Fibroblast of mammary gland (primary cell): ENCODE data around the gene PTMA.

ENCODE experiments used
- DNase-seq: peaks from one replicate; pipeline ENCODE4 v3.0.0-alpha.2; 2010; ENCODE audit warnings: low read depth
- H3K4me3 ChIP-seq: 2 replicates; pipeline ENCODE4 v1.5.1; 2011; ENCODE audit warnings: low read depth, mild to moderate bottlenecking, low read length, moderate library complexity; ENCODE audit not compliant: control insufficient read depth
- TF ChIP-seq, protein P1 (sequence below): conservative IDR thresholded peaks from 2 replicates; pipeline ENCODE4 v1.5.1; 2011; ENCODE audit warnings: low read depth, low read length, inconsistent platforms; ENCODE audit not compliant: control insufficient read depth, insufficient read depth

The PTMA gene

DNA sequence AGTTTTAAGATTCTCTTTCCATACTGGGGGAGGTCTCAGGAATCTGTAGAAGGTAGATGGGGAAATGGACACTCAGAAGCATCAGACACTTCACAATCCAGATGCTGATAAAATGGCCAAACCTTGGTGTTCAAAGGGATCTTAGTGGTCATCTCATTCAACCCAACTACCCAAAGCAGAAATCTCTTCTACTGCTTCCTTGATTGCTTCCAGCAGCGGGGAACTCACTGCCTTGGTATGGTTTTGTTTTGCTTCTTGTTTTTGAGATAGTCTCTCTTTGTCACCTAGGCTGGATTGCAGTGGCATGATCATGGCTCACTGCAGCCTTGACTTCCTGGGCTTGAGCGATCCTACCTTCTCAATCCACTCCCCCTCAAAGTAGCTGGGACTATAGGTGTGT, 39.3 kb upstream of the PTMA start:
- DNase-seq = no peak
- no peak overlapping the region for H3K4me3 ChIP-seq
- TF ChIP-seq, protein P1, sequence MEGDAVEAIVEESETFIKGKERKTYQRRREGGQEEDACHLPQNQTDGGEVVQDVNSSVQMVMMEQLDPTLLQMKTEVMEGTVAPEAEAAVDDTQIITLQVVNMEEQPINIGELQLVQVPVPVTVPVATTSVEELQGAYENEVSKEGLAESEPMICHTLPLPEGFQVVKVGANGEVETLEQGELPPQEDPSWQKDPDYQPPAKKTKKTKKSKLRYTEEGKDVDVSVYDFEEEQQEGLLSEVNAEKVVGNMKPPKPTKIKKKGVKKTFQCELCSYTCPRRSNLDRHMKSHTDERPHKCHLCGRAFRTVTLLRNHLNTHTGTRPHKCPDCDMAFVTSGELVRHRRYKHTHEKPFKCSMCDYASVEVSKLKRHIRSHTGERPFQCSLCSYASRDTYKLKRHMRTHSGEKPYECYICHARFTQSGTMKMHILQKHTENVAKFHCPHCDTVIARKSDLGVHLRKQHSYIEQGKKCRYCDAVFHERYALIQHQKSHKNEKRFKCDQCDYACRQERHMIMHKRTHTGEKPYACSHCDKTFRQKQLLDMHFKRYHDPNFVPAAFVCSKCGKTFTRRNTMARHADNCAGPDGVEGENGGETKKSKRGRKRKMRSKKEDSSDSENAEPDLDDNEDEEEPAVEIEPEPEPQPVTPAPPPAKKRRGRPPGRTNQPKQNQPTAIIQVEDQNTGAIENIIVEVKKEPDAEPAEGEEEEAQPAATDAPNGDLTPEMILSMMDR = no peak

DNA sequence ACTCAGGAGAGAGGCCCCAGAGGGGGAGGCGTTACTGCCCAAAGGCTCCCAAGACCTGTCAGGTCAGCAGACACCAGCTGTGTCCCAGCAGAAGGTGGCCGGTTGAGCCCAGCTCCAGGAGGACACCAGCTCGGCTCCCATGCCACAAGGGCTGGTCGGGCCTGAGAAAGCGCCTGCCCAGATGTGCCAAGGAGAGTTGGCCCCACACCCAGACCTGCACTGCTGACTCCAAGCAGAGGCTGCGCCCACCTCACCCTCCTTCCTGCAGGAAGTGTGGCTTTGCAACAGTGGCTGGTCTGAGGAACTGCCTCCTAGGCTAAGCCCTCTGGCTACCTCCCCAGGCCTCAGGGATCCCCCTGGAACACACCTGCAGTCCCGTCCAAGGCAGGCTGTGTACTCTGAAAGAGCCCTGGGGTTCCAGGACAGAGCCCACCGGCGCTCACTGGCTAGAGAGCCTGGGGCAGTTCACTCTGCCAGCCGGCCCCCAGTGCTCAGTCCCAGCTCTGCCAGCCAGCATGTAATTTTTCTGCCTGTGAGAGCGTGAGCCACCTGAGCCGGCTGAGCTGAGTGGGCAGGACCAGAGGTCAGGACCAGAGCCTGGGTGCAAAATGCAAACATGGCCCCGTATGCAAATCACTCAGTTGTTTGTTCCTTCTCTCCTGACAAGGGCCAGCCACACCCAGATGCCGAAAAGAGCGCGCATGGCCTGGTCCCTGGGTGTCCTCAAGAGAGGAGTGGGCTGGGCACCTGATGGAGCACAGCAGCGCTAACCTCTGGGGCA, 36.9 kb upstream of the PTMA start:
- no peak for DNase-seq
- H3K4me3 ChIP-seq = no peak overlapping the region
- TF ChIP-seq, protein P1 = no peak

DNA sequence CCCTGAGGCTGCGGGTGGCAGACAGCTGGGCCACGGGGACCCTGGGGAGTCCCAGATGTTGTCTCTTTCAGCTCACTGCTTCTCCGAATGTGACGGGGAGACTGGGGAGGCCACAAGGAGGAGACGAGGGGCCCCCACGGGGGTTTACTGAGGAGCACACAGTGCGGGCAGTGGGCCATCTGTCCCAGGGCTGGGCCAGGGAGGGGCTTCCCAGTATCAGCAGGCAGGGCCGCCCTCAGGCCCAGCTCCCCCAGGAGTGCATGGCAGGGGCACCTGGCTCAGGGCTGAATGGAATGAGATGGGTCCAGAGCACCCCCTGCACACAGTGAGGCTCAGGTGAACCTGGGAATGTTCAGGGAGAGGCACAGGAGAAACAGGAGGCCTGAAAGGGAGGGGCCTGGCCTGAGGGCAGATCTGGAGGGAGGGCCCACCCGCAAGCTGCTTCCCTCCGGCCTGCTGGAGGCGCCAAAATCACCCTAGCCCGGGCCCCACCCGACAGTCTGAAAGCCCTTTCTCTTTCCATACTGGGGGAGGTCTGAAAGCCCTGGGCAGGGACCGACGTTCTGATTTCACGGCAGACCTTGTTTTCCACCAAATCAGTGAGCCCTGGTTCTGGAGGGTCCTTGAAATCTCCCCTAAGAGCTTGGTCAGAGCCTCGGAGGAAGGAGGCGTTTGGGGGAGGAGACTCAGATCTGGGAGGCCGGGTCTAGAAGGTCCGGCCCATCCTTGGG, 35.5 kb upstream of the PTMA start:
- DNase-seq = peak; percentile 28
- TF ChIP-seq, protein P1 = no peak
- no peak overlapping the region for H3K4me3 ChIP-seq

DNA sequence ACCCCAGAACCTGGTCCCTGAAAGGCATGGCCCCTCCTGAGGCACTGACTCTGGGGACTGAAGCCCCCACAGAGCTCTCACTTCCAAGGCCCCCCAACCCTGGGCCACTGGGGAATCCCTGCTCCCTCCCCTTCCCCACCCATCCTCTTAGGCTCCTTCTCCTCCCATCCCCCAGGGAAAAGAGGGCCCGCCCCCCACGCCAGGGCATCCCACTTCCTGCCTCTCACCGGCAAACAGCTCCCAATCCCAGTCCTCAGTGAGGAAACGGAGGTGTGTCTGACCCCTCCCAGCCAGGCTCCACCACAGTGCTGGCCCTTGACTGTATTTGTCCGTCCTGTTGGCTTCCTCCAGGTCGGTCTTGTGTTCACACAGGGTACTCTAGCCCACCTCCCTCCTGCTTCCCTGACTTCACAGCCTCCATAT, 35.0 kb upstream of the PTMA start:
- H3K4me3 ChIP-seq = no peak overlapping the region
- DNase-seq = no peak
- TF ChIP-seq, protein P1 = no peak

DNA sequence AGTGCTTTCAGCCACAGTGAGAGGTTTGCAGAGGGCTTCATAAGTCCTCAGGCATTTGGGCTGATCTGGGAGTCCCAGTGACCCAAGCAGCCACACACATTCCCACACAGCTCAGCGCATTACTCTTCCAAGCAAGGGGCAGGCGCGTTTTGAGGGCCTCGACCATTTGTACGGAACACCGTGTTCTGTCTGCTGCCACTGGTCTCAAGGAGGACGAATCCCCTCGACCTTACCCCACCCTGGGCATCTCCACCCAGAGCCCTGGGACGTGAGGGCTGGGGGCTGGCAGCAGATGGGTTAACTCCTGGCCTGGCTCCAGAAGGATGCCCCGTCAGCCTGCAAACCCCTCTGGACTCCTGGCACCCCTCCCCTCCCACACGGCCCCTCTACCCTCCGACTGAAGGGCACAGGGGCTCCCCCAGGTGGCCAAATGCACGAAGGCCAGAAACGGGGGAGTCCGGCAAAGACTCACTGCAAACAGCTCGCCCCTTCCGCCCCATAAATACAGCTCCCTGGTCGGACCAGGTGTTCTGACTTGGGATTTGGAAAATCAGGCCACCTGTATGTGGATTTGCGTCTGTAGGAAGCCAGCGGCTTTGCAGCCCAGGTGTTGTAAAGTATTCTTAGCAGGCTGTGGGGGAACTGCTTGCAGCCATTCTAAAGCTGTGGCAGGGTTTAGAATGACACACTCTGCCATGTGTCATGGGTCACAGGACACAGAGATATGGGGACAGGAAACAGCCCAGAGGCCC, 33.6 kb upstream of the PTMA start:
- DNase-seq = peak; percentile 34
- TF ChIP-seq, protein P1 = peak; percentile 72
- no peak overlapping the region for H3K4me3 ChIP-seq

- no peak overlapping the region for H3K4me3 ChIP-seq
- DNase-seq = no peak
- TF ChIP-seq, protein P1 = no peak
Observed at GRCh38 chr2:231676243-231676642, 32.1 kb upstream of the PTMA start.
